Measurements from ENCODE around the gene GRID1. TPM values are rescaled to one million over a fixed set of nuclear protein-coding genes. Genes with fewer than 3 reads are reported as not detected.

The GRID1 gene
- total and polyA plus RNA-seq, 10 of the 15 experiments (the other 5 are each of a cell fraction or from before 2014, with no cell fraction given): 0.04 to 0.62 (median 0.08) TPM; not detected in 5

GRCh38 chr10:85864173-85864549, 502.4 kb downstream of the GRID1 start (continued):
- no peak for TF ChIP-seq ZNF592 (IDR thresholded peaks at IDR 0.05)
- no peak for TF ChIP-seq ATF7 (IDR thresholded peaks at IDR 0.05; ENCODE audit: low read depth)
- no peak for TF ChIP-seq BACH1 (IDR thresholded peaks at IDR 0.05; ENCODE audit: borderline replicate concordance)
- TF ChIP-seq CREB1 (IDR thresholded peaks at IDR 0.05; ENCODE audit: low read depth): no peak
- TF ChIP-seq JUND (IDR thresholded peaks at IDR 0.05; ENCODE audit: low read depth, low read length): no peak
- no peak for TF ChIP-seq SMARCA5 (IDR thresholded peaks at IDR 0.05)
- TF ChIP-seq ZNF207 (IDR thresholded peaks at IDR 0.05; ENCODE audit: borderline replicate concordance): no peak

GRCh38 chr10:85863301-85864172, 503.1 kb downstream of the GRID1 start:
- H3K79me2 ChIP-seq (ENCODE audit: control insufficient read depth, insufficient read depth, low read length): no peaks in the 10 kb centered on the region
- FAIRE-seq (no peak), DNase-seq (ENCODE audit: low read depth, low spot score) (no peak), ATAC-seq (no peak)
- in situ Hi-C loops (cut with MboI): no loop called here
- 10% methylated on average over 7 of the region's 7 CpGs for WGBS (ENCODE audit: insufficient coverage, insufficient replicate concordance, low lambda C conversion rate, missing lambda C conversion rate)
- H3K4me2 ChIP-seq (ENCODE audit: control insufficient read depth, insufficient read depth): no peak overlapping the region
- no peaks in the 10 kb centered on the region for H3K36me3 ChIP-seq (ENCODE audit: control insufficient read depth in 2 of 2, insufficient read depth in 2 of 2, low read length in 1 of 2)
- POLR2A ChIA-PET: no interaction called here
- intact Hi-C loops (cut with micrococcal nuclease; ENCODE audit: unreplicated experiment): no loop called here
- H3K27me3 ChIP-seq (replicated peaks in 1 of 2; ENCODE audit: control insufficient read depth in 2 of 2, insufficient read depth in 2 of 2, low read length in 1 of 2): no peaks in the 10 kb centered on the region; a peak in 1 of 4 replicates
- H4K20me1 ChIP-seq (ENCODE audit: control insufficient read depth, insufficient read depth): no peaks in the 10 kb centered on the region
- no peak overlapping the region for H3K9ac ChIP-seq (ENCODE audit: control insufficient read depth, insufficient read depth, low read length)
- H3K9me3 ChIP-seq (replicated peaks; ENCODE audit: control insufficient read depth, insufficient read depth, low read length): no peaks in the 10 kb centered on the region
- RAD21 ChIA-PET (ENCODE audit: unreplicated experiment): no interaction called here
- no TSS peak for BruUV-seq (replicated peaks)
- H3K27ac ChIP-seq (ENCODE audit: control insufficient read depth, insufficient read depth): no peak overlapping the region
- no peak overlapping the region for H3K4me3 ChIP-seq
- H2AFZ ChIP-seq (ENCODE audit: control insufficient read depth, low read depth, low read length): no peak overlapping the region
- CTCF ChIA-PET: no interaction called here
- SMC1A ChIA-PET (ENCODE audit: uncharacterized antibody, unreplicated experiment): no interaction called here
- no peaks in the 10 kb centered on the region for H3K4me1 ChIP-seq (ENCODE audit: control insufficient read depth, insufficient read depth, low read length)
- no peak for TF ChIP-seq BCL11A (IDR thresholded peaks at IDR 0.05; ENCODE audit: low read depth, low read length)
- TF ChIP-seq WRNIP1 (IDR thresholded peaks at IDR 0.05; ENCODE audit: borderline replicate concordance, low read depth, low read length): no peak
- no peak for TF ChIP-seq LARP7 (IDR thresholded peaks at IDR 0.05)
- no peak for TF ChIP-seq NFXL1 (IDR thresholded peaks at IDR 0.05; ENCODE audit: borderline replicate concordance)
- no peak for TF ChIP-seq TCF7 (IDR thresholded peaks at IDR 0.05; ENCODE audit: borderline replicate concordance)
- TF ChIP-seq CUX1 (IDR thresholded peaks at IDR 0.05; ENCODE audit: insufficient replicate concordance, low read depth, low read length): no peak
- no peak for TF ChIP-seq ZZZ3 (IDR thresholded peaks at IDR 0.05; ENCODE audit: control insufficient read depth, insufficient read length, low read depth)
- no peak for TF ChIP-seq NFIC (IDR thresholded peaks at IDR 0.05; ENCODE audit: low read depth, low read length)
